Limb (tissue), 2 donors: Measurements from ENCODE around the gene TIE1.

Experiments used
- DNase-seq, 2 donors: peaks; one replicate each; pipeline ENCODE4 v3.0.0-alpha.2; 2016; ENCODE audit errors: extremely low spot score in 2 of 2

Gene TIE1

DNA sequence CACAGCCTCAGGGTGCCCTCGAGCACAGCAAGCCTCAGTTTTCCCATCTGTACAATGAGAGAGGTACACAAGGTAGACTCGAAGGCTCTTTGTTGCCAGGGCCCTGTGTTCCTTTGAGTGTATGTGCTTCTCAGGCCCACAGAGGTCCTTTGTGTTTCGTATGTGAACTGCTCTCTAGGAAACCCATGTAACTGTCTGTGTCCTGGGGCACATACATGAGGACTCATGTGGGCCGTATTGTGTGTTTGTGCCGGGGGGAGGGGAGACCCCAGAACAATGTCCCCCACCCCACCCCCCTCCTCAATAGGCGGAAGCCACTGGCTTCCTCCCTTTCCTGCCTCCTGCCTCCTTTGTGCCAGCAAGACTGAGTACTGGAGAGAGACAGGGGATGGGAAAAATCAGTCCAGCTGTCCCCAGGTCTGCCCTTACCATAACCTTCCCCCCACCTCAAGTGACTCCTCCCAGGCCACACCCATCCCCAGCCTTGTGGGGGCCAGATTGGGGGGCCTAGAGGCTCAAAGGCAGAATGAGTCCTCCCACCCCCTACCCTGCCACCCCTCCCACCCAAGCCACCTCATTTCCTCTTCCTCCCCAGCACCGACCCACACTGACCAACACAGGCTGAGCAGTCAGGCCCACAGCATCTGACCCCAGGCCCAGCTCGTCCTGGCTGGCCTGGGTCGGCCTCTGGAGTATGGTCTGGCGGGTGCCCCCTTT is at the start of gene TIE1:
Gene TIE1 (plus strand): TSS at position 605 of the 717 bp plus-strand sequence. CDS start 90 bp downstream, at position 695.
- DNase-seq, result no peak

DNA sequence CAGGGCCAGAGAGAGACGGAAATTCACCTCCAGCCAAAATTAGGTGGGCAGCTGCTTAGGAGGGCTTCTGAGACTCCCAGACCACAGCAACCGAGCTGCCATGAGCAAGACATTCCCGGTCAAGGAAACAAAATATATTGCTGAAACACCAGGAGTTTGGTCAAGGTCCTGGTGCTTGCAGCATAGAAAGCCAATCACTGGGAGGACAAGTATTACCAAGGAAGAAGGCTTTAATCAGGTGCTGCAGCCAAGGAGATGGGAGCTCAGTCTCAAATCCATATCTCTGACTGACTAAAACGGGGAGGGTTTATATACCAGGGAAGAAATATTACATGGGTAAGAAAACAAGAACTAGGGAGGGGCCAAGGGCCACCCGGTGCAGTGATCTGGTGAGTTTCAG is 49.8 kb upstream of the TIE1 start:
- no peak for DNase-seq

DNA sequence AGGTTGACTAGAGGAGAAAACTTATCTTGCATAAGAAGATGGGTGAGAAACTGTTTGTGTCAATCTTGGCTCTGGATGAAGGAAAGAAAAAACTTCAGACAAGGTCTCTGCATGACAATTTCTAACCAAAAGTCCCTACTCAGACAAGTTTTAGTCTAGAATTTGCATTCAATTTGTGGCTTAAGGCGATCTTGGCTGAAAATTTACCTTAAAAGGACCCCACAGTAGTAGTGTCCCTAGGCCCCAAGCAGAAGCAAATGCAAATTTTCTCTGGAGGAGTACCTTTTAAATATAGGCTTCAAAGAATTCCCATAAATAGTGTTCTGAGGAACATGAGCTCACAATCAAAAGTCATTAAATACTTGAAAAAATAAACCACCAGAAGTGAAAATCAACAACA is 48.6 kb upstream of the TIE1 start:
- no peak for DNase-seq

DNA sequence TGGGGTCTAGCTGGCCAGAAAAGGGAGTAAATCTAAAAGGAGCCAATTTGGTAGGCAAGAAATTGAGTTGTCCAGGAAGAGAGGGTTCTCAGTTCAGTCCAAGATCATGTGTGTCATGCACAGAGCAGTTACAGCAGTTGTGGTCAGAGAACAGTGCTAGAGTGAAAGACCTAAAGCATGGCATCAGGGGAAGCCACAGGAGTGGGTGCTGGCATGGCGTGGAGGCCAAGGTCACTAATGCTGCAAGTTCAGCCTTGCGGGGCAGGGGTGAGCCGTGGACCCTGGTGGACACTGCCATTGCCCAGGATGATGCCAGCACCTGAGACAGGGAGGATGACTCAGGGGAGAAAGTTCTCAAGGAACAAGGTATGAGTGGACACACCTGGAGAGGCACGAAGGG is 47.6 kb upstream of the TIE1 start:
- no peak for DNase-seq

DNA sequence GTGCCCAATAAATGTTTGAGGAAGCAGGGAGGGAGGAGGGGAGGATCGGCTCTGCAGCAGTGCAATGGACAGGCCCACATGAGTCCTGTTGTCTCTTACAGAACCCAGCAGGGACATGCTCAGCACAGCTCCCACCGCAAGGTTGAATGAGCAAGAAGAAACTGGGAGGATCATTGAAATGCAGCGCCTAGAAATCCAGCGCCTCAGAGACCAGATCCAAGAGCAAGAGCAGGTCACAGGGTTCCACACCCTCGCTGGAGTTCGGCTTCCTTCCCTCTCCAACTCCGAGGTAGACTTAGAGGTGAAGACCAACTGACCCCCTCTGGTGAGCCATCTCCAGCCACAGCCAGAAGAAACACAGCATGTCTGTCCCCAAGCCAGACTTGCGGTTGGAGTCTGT is 46.9 kb upstream of the TIE1 start:
- no peak for DNase-seq

DNA sequence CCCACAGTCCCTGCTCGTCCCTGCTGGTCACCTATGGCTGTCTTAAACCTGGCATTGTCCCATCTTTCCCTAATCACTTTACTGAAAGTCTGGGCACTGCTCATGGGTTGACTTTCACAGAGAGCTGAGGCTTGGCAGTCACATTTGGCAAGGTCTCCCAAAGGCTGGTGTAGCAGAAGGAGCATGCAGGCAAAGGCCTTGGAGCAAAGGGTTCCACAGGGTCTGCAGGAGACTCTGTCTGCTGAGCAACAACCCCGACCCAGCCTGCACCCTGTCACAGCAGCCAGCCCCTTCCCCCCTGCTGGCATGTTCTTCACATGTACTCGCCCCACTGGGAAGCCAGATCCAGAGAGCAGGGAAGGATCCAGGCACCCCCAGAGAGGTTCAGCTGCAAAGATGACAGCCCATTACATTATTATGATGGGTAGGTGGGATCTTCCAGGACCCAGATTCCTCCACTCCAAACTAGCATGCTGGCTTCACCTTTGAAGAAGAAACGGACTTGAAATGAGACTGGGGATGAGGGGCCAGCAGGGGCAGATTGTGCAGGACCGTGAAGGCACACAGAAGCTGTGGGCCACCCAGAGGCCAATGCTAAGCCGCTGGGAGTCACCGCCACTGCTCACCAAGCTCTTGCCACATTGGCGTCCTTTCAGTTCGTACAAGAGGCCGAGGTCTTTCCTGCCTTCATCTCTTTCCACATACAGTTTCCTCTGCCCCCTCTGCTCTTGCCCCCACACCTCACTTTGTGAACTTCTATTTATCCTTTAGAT is 45.2 kb upstream of the TIE1 start:
- no peak for DNase-seq

DNA sequence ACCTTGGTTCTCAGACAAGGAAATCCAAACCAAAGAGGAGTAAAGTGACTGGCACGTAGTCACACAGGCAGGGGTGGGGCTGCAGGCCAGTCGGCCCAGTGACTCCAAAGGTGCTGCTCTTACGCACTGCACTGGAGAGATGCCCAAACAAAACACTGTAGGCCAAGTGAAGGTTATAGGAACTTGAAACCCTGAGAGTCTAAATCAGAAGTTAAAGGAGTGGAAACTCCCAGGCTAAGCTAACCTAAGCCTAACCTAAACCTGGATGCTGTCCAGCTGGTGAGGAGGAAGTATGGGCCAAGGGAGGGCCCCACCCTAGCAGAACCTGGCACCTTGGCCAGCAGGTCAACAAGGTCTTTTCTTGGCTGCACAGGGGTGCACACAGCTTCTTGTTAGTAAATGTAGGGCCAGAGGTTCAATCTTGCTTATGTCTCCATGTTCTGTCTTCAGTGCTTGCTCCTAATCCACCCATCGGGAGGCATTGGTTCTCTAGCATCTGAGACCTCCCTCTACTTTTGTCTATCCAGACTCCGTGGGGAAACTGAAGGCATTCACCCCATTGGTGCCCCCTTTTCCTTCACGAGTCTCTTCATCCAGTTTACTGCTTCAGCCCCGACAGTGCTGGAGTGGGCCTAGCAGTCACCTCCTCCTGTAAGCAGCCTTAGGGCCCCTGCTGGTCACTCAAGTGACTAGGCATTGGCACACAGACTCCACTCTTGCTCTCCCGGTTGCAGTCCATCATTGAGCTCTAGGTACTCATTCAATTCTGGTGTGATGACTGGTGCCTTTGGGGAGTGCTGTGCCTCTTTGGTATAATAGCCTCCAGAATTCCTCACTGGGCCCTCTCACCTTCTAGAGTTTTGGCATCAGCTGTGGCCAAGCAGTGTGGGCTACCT is 43.9 kb upstream of the TIE1 start:
- no peak for DNase-seq

DNA sequence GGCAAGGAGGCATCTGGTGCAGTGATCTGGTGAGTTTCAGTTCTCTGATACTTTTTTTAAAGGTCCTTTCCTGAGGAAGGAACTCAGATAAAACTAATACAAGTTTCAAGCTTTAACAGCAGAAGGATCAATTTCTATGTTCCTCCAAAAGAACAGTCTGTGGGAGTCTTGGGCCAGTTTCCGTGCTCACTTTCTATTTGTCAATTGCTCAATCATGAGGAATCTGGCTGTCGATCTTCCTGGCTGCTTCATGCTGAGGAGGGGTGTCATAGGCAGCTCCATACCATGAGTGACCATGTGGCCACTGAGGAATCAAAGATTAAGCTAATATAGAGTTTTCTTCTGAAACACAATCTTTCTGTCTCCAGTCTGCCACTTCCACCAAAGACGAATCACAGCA is 42.4 kb upstream of the TIE1 start:
- DNase-seq, result no peak

DNA sequence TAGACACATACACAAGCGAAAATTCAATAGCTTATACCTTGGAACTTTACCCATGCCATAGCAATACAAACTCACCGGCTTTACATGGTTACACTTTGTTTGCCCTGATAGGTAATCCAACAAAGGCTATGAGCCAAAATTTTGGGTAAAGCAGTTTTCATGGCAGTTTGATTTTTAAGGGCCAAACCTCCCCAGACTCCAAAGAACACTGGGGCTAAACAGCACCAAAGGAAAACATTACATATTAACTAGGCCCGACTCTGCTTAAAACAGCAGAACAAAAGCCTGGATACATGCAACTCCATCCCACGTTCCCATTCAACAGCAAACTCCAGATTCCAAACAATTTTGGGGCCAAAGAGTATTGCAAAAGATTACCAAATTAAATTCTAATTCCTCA is 35.4 kb upstream of the TIE1 start:
- DNase-seq, result no peak

DNA sequence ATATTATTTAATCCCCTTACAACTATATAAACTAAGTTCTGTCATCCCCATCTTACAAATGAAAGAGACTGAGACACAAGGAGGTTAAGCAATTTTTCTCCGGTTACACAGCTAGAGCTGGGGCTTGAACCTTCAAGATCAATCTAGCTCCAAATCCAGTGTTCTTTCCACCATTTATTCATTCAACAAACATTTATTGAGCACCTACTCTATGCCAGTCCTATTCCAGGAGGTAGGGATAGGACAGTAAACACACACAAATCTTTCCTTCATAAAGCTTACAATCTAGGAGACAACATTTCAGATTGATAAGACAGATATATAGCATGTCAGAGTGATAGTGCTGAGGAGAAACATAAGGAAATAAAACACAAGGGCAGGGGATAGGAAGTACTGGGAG is 33.9 kb upstream of the TIE1 start:
- DNase-seq, result no peak

DNA sequence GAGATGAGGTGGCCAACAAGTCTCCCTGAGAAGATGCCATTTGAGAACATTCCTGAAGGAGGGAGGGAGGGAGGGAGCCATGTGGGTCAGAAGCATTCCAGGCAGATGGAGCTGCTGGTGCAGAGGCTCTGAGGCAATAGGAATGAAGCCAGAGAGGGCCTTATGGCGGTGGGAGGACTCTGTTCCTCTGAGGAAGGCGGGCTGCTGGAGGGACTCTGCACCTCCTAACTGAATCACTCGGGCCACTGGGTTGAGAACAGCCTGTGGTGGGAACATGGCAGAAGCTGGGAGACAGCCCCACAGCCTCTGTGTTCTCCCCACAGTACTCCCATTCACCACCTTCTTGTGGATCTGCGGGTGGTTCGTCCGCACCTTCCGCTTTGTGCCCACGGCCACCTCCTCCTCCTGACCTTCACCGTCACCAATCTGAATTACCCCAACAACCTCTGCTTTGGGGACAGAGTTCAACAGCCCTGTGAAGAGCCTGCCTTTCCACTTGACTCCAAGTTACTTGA is 33.4 kb upstream of the TIE1 start:
- DNase-seq, result no peak

DNA sequence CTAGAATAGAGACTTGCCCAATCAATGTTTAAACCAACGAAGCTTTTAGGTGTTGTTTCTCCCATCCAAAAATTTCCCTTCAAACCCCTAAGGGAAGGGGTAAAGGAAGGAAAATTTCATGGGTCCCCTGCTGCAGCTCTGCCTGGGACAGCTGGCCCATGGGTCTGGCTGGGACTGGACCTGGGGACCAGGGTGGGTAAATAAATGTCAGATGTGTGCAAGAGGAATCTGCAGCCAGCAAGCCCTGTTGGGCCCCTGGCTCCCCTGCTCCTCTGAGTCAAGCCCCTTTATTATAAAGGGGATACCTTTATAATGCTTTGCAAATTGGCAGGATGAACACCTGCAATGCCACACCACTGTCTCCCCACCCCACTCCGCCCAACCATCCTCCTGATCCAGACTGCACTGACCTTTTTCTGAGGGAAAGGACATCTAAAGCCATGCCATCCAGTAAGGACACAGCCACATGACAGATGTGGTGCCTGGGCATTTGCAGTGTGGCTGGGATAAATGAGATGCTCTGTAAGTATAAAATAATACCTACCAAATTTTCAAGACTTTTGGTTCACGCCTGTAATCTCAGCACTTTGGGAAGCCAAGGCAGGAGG is 32.9 kb upstream of the TIE1 start:
- no peak for DNase-seq

DNA sequence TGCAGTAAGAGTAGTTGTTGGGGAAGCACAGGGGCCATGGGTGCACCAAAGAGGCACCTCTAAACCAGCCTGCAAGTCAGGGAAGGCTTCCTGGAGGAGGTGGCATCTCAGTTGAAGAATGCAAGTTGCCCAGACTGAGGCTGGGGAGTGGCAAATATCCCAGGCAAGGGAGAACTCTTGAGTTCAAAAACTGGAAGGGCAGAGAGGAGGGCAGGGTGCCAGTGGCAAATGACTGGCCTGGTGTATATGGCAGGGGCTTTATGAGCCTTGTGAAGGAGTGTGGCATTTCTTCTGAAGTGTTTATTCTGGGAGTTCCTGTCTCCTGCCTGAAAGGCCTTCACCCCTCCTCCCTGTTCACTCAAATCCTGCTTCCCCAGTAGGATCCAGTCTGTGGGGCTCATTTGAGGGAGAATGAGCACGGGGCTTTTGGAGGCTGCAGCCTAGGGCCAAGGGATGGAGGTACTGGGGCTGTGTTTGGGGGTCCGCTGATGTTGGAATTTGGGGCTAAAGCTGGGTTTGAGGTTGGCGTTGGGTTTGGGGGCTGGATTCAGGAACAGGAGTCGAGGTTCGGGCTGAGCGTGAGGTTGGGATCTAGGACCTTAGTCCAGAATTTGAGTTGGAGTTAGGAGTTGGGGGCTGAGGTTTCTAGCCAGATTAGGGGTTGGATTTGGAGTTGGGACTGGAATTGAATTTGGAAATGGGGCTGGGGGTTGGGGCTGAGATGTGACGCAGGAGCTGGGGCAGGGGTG is 31.0 kb upstream of the TIE1 start, which contains the start of gene TMEM125:
Gene TMEM125 (plus strand): TSS at position 357 of the 749 bp plus-strand sequence. CDS start 2,740 bp downstream, outside the sequence.
- DNase-seq, result no peak

DNA sequence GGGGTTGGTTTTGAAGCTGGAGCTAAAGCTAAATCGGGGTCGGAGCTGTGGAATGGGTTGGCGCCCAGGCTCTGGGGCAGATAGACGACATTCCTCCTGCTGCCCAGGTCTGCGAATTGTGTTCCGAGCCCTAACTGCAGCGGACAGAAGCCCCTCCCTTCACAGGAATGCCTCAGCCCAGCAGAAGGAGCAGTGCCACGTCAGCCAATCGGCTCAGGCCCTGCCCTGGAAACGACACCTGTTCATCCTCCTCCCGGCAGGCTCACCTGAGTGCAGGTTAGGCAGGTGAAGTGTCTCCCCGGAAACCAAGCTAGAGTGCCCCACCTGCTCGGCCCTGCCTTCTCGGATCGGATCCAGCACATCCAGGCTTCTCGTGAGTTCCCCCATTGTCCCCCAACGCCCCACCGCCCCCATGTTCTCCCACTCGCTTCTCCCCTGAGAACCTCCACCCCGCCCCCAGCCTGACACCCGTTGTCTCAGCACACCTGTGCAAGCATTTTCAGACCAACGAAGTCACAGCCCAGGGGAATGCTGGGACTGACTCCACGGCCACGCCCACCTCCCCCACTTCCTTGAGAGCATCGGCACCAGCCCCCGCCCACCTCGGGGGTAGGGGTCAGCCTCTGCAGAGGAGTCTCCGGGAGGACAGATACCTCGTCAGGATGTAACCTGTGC is 30.2 kb upstream of the TIE1 start:
- DNase-seq, result no peak

DNA sequence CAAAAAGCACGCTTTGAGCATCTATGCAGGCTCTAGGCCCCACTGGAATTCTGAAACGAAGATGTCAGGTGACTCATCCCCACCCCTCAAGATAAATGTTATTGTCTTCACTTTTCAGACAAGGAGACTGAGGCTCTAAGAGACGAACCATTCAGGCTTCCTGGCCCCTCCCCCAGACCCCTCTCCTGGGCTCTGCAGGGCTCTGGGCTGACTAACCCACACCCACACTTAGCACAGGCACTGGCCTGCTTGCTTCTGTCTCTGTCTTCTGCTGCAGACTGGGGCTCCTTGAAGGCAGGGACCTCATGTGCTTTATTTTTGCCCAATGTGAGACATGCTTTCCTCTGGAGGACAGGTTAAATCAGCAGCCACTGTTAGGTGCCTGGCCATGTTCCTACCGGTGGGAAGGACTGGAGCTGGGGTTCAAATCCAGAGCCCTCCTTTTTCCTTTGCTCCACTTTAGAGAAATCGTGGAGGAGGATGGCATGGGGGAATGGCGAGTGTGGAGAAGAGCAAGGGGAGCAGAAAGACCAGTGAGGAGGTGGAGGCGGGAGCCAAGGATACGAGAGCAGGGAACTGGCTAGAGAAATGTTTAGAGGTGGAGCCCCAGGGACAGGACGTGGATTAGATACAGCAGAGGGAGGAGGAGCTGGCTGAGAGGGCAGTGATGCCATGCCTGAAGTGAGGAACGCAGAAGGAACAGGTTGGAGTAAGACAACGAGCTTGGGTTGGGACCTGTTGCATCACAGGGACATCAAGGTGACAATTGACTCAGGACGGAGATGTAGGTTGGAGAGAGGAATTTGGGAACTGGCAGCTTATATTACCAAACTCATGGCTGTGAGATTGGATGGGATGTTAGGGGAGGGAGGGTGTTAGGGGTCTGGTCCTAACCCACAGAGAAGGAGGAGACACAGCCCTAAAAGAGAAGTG is 29.3 kb upstream of the TIE1 start:
- DNase-seq, result no peak

DNA sequence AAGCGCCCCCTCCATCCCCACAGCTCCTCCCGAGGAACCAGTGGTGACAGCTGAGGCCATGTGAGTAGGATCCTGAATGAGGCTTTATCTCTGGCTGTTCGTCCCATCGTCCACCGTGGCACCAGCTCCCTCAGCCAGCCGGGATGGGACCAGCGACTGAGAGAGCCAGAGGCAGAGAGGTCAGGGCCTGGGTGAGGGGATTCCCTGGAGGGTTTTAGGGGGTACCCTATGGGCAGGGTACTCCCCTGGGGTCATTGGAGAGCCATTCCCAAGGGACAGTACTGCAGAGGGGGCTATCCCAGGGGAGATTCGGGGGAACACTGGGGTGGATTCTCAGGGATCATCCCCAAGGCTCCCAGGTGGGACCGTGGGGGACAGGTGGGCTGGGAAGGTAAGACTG is 28.6 kb upstream of the TIE1 start:
- DNase-seq, result no peak

DNA sequence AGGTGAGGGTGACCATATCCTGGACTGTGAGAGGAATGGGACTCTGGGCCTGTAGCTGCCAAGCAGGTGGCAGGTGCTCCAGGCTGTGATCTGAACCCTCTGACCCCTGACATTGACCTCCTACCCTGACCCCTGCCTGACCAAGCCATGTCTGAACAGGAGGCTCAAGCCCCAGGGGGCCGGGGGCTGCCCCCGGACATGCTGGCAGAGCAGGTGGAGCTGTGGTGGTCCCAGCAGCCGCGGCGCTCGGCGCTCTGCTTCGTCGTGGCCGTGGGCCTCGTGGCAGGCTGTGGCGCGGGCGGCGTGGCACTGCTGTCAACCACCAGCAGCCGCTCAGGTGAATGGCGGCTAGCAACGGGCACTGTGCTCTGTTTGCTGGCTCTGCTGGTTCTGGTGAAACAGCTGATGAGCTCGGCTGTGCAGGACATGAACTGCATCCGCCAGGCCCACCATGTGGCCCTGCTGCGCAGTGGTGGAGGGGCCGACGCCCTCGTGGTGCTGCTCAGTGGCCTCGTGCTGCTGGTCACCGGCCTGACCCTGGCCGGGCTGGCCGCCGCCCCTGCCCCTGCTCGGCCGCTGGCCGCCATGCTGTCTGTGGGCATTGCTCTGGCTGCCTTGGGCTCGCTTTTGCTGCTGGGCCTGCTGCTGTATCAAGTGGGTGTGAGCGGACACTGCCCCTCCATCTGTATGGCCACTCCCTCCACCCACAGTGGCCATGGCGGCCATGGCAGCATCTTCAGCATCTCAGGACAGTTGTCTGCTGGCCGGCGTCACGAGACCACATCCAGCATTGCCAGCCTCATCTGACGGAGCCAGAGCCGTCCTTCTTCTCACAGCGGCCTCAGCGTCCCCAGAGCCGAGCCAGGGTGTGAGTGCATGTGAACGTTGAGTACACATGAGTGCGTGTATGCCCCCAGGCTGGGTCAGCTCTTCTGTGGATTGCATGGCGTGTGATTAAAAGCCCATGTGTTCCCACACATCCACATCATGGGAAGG is 27.9 kb upstream of the TIE1 start:
- DNase-seq, result no peak

DNA sequence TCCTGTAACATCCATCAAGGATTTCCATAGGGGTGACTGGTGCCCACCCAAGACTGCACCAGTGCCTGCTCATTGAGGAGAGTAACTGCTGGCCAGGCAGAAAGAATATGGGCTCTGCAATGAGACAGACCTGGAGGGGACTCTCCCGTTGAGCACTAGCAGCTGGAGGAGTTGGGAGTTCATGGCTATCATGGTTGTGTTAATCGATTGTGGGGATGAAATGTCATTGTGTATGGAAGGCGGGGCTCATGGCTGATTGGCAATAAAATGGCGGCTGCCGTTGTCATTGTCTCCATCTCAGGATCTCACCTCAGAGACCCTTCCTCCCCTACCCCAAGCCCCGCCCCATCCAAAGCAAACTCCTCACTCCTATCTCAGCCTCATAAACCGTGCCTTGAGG is 27.1 kb upstream of the TIE1 start:
- DNase-seq, result no peak
